Panc1 (cell line): ENCODE data around the gene CLK4. TPM values are rescaled to one million over a fixed set of nuclear protein-coding genes. Genes with fewer than 3 reads are reported as not detected.

Source experiments
- ATAC-seq: fragments of 200-7000 bp; cut with Tn5 transposase; 2 replicates; pipeline ENCODE4 v1.9.1; 2020; ENCODE audit warnings: mild to moderate bottlenecking, moderate library complexity
- BruUV-seq: library from RNA; stranded (reverse); fragments of 400-500 nt; replicated peaks from 2 replicates; lab custom pipeline; 2021; lab: Mats Ljungman, UMichigan
- CTCF ChIA-PET: fragments of 300-600 bp; sonication (Branson Sonifier 250); formaldehyde crosslinking; loops from one replicate; lab custom pipeline; 2022; ENCODE audit warnings: antibody characterized with exemption; lab: Charles Lee
- POLR2A ChIA-PET: fragments of 300-600 bp; sonication (Branson Sonifier 250); formaldehyde crosslinking; loops from one replicate; lab custom pipeline; 2022; ENCODE audit warnings: antibody characterized with exemption; lab: Charles Lee
- DNase-seq: peaks from one replicate; pipeline ENCODE4 v3.0.0-alpha.2; 2010; ENCODE audit warnings: low read depth, low spot score
- H3K27ac ChIP-seq: 2 replicates; pipeline ENCODE4 v1.5.1; 2011; ENCODE audit warnings: mild to moderate bottlenecking, low read length, inconsistent platforms
- H3K27me3 ChIP-seq: fragments of 200-500 bp; sonication (Bioruptor generic); 2 replicates; pipeline ENCODE4 v1.6.0; 2014; ENCODE audit warnings: low read length, inconsistent platforms; ENCODE audit not compliant: control insufficient read depth, insufficient read depth
- H3K36me3 ChIP-seq: fragments of 200-500 bp; sonication (Bioruptor generic); 2 replicates; pipeline ENCODE4 v1.5.1; 2014; ENCODE audit warnings: inconsistent platforms, mild to moderate bottlenecking, low read length, moderate library complexity; ENCODE audit not compliant: control insufficient read depth, insufficient read depth
- H3K4me1 ChIP-seq: 2 replicates; pipeline ENCODE4 v1.5.1; 2011; ENCODE audit warnings: inconsistent platforms, mild to moderate bottlenecking, low read length, moderate library complexity; ENCODE audit not compliant: control insufficient read depth, insufficient read depth
- H3K4me3 ChIP-seq, 2 experiments: 2 replicates each; pipeline ENCODE4 v1.5.1; 2011 to 2012; ENCODE audit warnings: low read depth in 2 of 2, low read length in 2 of 2, mild to moderate bottlenecking in 2 of 2, inconsistent platforms in 1 of 2, moderate library complexity in 1 of 2
- H3K9me3 ChIP-seq: fragments of 200-500 bp; sonication (Bioruptor generic); 2 replicates; pipeline ENCODE4 v1.5.1; 2014; ENCODE audit warnings: low read depth, mild to moderate bottlenecking, inconsistent platforms, low read length, moderate library complexity; ENCODE audit not compliant: control insufficient read depth, insufficient read depth
- POLR2AphosphoS5 ChIP-seq: IDR thresholded peaks from 2 replicates; pipeline ENCODE4 v1.6.1; 2012; ENCODE audit warnings: mild to moderate bottlenecking, low read depth, low read length, moderate library complexity
- REST ChIP-seq, 2 experiments: IDR thresholded peaks; 2 replicates each; pipeline ENCODE4 v1.6.1; 2011 to 2012; ENCODE audit warnings: low read depth in 2 of 2, control low read depth in 1 of 2, low read length in 1 of 2, mild to moderate bottlenecking in 1 of 2, moderate library complexity in 1 of 2; ENCODE audit not compliant: insufficient read depth in 1 of 2
- SIN3A ChIP-seq: IDR thresholded peaks from 2 replicates; pipeline ENCODE4 v1.6.1; 2012; ENCODE audit warnings: low read depth, mild to moderate bottlenecking, low read length, moderate library complexity, borderline replicate concordance; ENCODE audit not compliant: insufficient read depth
- TCF7L2 ChIP-seq: IDR thresholded peaks from 2 replicates; pipeline ENCODE4 v1.6.1; 2011; ENCODE audit warnings: mild to moderate bottlenecking, low read depth, low read length, inconsistent platforms
- in situ Hi-C: cut with HindIII; loops from 2 replicates; pipeline ENCODE4 v1.10.0; 2016; ENCODE audit warnings: low sequenced_read_pairs, low pct_unique_long_range_greater_than_20kb
- intact Hi-C: fragments of 100-400 bp; cut with micrococcal nuclease; formaldehyde crosslinking; loops from one replicate; pipeline ENCODE4 v1.10.0; 2022; ENCODE audit not compliant: unreplicated experiment
- total RNA-seq: library from RNA; stranded (reverse); gene quantifications from one replicate; pipeline ENCODE4 v1.2.1, GENCODE V29; 2021; ENCODE audit not compliant: unreplicated experiment
- TF ChIP-seq, protein P1 (sequence below): fragments of 450-650 bp; IDR thresholded peaks from 2 replicates; pipeline ENCODE4 v1.5.1; 2017; ENCODE audit warnings: mild to moderate bottlenecking

Gene CLK4
- total RNA-seq, 1 experiment from 2014 or later, result 23.4 TPM

GRCh38 chr5:178563621-178564020 lies 63.2 kb downstream of the CLK4 start:
- H3K9me3 ChIP-seq, result no peaks in the 10 kb centered on the region
- DNase-seq (no peak), ATAC-seq (no peak)
- H3K4me3 ChIP-seq, result no peak overlapping the region
- no peak overlapping the region for H3K27ac ChIP-seq
- TF ChIP-seq REST (IDR thresholded peaks at IDR 0.05; ENCODE audit: insufficient read depth in 1 of 2, low read depth in 2 of 2, low read length in 1 of 2), result no peak
- TF ChIP-seq TCF7L2, result no peak
- TF ChIP-seq, protein P1, sequence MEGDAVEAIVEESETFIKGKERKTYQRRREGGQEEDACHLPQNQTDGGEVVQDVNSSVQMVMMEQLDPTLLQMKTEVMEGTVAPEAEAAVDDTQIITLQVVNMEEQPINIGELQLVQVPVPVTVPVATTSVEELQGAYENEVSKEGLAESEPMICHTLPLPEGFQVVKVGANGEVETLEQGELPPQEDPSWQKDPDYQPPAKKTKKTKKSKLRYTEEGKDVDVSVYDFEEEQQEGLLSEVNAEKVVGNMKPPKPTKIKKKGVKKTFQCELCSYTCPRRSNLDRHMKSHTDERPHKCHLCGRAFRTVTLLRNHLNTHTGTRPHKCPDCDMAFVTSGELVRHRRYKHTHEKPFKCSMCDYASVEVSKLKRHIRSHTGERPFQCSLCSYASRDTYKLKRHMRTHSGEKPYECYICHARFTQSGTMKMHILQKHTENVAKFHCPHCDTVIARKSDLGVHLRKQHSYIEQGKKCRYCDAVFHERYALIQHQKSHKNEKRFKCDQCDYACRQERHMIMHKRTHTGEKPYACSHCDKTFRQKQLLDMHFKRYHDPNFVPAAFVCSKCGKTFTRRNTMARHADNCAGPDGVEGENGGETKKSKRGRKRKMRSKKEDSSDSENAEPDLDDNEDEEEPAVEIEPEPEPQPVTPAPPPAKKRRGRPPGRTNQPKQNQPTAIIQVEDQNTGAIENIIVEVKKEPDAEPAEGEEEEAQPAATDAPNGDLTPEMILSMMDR, result no peak
- TF ChIP-seq SIN3A, result no peak
- TF ChIP-seq POLR2AphosphoS5, result no peak
- ChIA-PET CTCF (interaction anchor here (0.5 kb wide), 1 partner anchor 109 kb away, joined by 3 read pairs; no protein-coding TSS in a partner anchor), POLR2A (no interaction called here)
- no TSS peak for BruUV-seq
- no peaks in the 10 kb centered on the region for H3K4me1 ChIP-seq
- H3K36me3 ChIP-seq, result no peaks in the 10 kb centered on the region
- no peaks in the 10 kb centered on the region; the same call in 1 of the 2 replicates for H3K27me3 ChIP-seq
- intact Hi-C loops, result no loop called here
- in situ Hi-C loops, result no loop called here

- H3K4me1 ChIP-seq, result no peaks in the 10 kb centered on the region
- ChIA-PET POLR2A (no interaction called here), CTCF (interaction anchor here (0.7 kb wide), 1 partner anchor 90 kb away, joined by 3 read pairs; no protein-coding TSS in a partner anchor)
- DNase-seq, result no peak
- no peak for ATAC-seq
- no peaks in the 10 kb centered on the region for H3K9me3 ChIP-seq
- no peak overlapping the region for H3K4me3 ChIP-seq
- intact Hi-C loops, result no loop called here
- in situ Hi-C loops, result no loop called here
- H3K27me3 ChIP-seq, result no peaks in the 10 kb centered on the region; the same call in 1 of the 2 replicates
- BruUV-seq, result no TSS peak
- H3K36me3 ChIP-seq, result no peaks in the 10 kb centered on the region
- no peak overlapping the region for H3K27ac ChIP-seq
- no peak for TF ChIP-seq REST (IDR thresholded peaks at IDR 0.05; ENCODE audit: insufficient read depth in 1 of 2, low read depth in 2 of 2, low read length in 1 of 2)
- TF ChIP-seq, protein P1, result no peak
- no peak for TF ChIP-seq POLR2AphosphoS5
- TF ChIP-seq SIN3A, result no peak
- TF ChIP-seq TCF7L2, result no peak
Observed at GRCh38 chr5:178561746-178562264, 65.0 kb downstream of the CLK4 start.
